ENCODE results near the gene CAPZA1.
"Not testable (repeated sequence)": the region's sequence is repeated elsewhere in the genome, so short reads cannot be mapped to it uniquely, and the experiment has no call there.

The CAPZA1 gene

DNA sequence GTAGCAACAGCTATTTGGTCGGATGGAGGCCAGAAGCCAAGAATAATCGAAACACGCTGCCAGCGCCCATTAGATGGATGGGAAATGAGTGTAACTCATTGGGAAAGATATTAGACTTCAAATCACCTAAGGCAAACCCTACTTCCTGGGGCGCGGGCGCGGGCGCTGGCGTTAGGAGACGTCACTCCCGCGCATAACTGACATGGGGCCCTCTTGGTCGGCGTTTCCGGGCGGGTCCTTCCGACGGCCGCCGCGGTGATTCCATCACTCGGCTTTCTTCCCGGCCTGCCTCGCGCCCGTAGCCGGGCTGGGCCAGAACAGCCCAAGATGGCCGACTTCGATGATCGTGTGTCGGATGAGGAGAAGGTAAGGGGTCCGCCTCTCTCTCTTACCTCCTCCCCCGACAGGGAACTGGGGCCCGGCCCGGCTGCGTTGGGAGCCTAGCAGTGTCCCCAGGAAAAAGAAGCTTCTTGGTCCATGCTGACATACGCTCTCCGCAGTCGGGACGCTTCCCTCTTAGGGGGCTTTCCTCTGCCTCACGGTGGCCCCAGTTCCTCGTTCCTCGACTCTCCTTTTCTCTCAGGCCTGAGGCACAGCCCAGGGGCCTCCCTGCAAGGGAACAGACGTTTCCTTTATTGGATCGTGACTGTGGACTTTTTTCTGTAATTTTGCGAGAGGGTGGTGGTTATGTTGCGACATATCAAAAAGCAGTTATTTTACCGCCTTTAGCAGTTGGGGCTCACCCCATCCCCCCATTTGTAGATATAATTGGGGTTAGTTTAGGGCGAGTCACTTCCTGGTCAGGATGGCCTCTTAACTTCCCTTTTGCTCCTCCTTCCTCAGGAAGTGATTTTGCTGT is at the start of gene CAPZA1:
Gene CAPZA1, plus strand, starts transcription at position 315 of the 859 bp plus-strand sequence. Its CDS starts 13 bp downstream, at position 328.
- DNase-seq = peak; percentile 95

DNA sequence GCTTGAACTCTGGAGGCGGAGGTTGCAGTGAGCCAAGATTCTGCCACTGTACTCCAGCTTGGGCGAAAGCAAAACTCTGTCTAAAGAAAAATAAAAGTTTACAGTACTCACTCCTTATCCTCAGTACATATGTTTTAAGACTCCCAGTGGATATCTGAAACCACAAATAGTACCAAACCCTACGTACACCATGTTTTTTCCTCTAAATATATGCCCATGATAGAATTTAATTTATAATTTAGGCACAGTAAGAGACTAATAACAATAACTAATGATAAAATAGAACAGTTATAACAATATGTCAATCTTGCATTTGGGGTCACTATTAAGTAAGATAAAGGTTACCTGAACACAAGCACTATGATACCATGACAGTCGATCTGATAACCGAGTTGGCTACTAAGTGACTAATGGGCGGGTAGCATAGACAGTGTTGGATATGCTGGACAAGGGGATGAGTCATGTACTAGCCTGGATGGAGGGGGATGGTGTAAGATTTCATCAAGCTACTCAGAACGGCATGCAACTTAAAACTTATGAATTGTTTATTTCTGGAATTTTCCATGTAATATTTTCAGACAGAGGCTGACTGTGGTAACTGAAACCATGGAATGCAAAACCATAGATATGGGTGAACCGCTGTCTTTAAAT is 44.4 kb upstream of the CAPZA1 start:
- DNase-seq = no peak

- no peak for DNase-seq
Observed at GRCh38 chr1:112576240-112576639, 43.4 kb upstream of the CAPZA1 start.

- DNase-seq = no peak
Observed at GRCh38 chr1:112579801-112580510, 39.7 kb upstream of the CAPZA1 start.

GRCh38 chr1:112581586-112582192 is 37.9 kb upstream of the CAPZA1 start:
- DNase-seq = no peak

DNA sequence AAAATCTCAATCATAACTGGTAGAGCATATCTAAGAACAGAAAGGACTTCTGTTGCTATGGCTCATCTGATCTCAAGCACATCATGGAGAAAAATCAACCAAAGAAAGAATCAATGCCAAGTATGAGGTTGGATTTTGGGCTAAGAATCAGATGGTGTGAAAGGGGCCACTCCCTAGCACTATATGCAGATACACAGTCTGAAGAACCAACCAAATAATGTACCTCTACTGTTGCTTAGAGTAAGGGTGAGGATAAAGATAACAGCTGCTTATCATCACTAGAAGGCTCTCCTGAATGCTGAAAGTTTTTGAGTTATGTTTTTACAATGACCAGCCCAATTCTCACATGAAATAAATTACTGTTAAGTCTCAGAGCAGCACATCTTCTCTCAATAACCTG is 36.3 kb upstream of the CAPZA1 start:
- DNase-seq = no peak

- no peak for DNase-seq
Observed at GRCh38 chr1:112589766-112590165, 29.9 kb upstream of the CAPZA1 start.

- DNase-seq = no peak
Observed at GRCh38 chr1:112594208-112594876, 25.3 kb upstream of the CAPZA1 start.

DNA sequence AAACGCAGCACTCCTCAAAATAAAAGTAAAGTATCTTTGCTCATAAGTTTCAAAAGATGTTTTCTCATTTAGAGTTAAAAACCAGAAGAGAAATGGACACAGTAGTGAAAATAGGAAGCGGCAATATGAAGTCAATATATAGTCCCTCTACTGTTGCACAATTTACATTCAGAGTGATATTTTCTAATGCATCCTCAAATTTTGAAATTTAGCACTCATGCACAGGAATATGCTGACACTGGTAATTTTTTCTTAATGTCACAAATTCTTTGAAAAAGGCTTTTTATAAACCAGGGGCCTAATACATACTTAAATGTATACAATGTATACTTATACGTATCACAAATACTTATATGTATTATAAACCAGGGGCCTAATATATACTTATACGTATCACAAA is 20.2 kb upstream of the CAPZA1 start:
- no peak for DNase-seq

GRCh38 chr1:112603012-112603411 is 16.6 kb upstream of the CAPZA1 start:
- no peak for DNase-seq

DNA sequence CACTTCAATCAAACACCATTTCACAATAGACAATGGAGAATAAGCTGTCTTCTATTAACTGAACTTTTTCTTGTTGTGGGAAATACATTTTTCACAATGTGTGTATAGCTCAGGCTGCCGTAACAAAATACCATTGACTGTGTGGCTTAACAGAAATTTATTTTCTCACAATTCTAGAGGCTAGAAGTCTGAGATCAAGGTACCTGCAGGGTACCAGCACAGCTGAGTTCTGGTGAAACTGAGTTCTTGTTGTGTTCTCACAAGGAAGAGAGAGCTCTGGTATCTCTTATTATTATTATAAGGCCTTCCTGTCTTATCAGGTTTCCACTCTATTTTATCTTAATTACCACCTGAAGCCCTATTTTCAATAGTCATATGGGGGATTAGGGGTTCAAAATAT is 16.1 kb upstream of the CAPZA1 start:
- DNase-seq = no peak

GRCh38 chr1:112605633-112606327 is 13.9 kb upstream of the CAPZA1 start:
- no peak for DNase-seq

DNA sequence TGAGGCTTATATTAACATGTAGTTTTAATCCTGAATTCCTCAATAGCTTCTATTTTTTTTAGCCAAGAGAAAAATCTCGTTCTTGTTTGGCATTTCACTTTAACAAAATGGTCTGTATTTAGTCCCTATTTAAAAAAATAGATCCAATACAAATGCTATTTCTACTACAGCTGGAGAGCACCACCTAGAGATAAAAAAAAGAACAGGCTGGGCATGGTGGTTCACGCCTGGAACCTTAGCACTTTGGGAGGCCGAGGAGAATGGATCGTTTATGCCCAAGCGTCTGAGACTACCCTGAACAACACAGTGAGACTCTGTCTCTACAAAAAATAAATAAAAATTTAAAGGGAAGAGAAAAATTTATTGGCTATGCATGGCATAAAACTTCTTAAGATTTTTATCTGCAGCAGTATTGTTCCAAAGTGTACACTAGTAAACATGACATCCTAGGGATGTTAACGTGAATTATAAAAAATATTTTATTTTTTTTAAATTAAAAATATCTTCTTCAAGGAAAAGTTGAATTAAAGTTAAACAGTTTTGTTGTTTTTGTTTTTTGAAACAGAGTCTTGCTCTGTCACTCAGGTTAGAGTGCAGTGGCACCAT is 5.1 kb upstream of the CAPZA1 start:
- peak; percentile 3 for DNase-seq

DNA sequence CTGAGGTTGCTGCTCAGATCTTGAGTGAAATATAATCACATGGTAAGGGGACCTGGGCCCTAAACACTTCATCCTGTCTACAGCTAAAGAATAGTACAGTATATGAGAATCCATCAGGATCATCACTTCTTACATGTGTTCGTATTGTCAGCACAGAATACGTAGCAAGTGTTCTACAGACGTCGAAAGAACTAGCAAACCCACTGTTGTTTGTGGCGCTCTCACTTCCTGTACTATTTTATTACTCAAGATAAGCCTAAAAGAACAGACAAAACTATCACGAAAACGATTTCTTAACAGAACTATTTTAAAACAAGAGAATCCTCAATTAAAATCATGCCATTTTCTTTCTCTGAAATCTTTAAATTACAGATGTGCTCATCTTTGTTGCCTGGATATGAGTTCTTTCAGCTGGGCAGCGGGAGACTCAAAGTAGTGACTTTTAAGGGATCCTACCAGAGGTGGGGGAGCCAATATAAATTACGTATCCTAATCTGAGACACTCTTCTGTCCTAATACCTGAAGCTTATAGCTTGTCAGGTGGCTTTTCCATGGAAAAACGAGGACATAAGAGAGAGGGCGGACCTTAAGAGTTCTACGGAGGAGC is 1.4 kb upstream of the CAPZA1 start:
- DNase-seq = no peak

- DNase-seq = peak; percentile 90
Observed at GRCh38 chr1:112618721-112619517, 713 bp upstream of the CAPZA1 start, which contains the start of gene ST7L. Gene ST7L (minus strand): TSS chr1:112619141. CDS start chr1:112619113, 28 bp downstream.

- DNase-seq = no peak
Observed at GRCh38 chr1:112620377-112620695, 704 bp downstream of the CAPZA1 start.

DNA sequence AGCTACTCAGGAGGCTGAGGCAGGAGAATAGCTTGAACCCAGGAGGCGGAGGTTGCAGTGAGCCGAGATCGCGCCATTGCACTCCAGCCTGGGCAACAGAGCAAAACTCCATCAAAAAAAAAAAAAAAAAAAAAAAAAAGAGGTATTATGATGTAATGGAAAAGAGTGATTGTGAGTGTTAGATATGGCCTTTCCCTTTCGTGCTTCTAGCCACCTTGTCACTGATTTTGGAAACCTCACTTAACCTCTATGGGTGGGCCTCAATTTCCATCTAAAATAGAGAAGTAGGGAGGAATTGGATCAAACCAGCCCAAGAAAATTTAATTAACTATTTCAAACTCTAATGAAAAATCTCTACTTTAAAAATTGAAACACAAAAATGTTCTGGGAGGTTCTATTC is 4.9 kb downstream of the CAPZA1 start:
- DNase-seq = not testable (repeated sequence)

- no peak for DNase-seq
Observed at GRCh38 chr1:112625696-112626095, 6.1 kb downstream of the CAPZA1 start.

- DNase-seq = no peak
Observed at GRCh38 chr1:112626193-112626592, 6.6 kb downstream of the CAPZA1 start.

DNA sequence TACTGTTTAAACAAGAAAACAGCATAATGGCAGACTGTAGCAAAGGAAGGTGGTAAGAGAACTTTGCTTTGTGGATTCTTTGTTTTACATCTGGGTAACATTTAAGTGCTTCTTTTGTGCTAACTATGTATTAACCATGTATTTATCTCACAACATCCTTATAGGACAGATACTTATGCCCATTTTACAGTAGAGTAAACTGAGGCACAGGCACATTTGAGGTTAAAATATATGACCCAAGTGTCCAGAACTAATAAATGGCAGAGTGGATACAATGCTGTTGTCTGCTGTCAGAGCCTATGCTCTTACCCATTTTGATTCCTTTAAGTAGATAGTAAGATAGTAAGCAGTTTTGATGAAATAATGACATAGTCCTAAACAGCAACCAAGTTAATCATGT is 7.3 kb downstream of the CAPZA1 start:
- DNase-seq = no peak

All from retina (tissue), 1 donor.